ENCODE results near the gene DLL3.

The DLL3 gene

GRCh38 chr19:39544226-39544903 lies 45.6 kb downstream of the DLL3 start:
- no peak for DNase-seq

GRCh38 chr19:39544911-39545310 lies 46.2 kb downstream of the DLL3 start:
- Histone ChIP-seq H3K27me3 (replicated peaks; ENCODE audit: control insufficient read depth, insufficient read depth, low read length, poor library complexity, severe bottlenecking) (no peaks in the 10 kb centered on the region), H3K9me3 (ENCODE audit: control insufficient read depth, low read length) (no peaks in the 10 kb centered on the region), H3K36me3 (ENCODE audit: control insufficient read depth, insufficient read depth, low read length) (no peaks in the 10 kb centered on the region), H3K4me3 (ENCODE audit: insufficient read depth, low read depth, low read length, poor library complexity, severe bottlenecking) (no peak overlapping the region), H3K27ac (ENCODE audit: insufficient read depth, low read length, poor library complexity, severe bottlenecking) (peak overlapping the region; percentile 5), H3K4me1 (ENCODE audit: control insufficient read depth, insufficient read depth, low read length, poor library complexity, severe bottlenecking) (peaks cover 19% of the 10 kb centered on the region)
- no peak for DNase-seq

More at GRCh38 chr19:39544226-39544903, 45.6 kb downstream of the DLL3 start:
- Histone ChIP-seq H3K36me3 (ENCODE audit: control insufficient read depth, insufficient read depth, low read length) (no peaks in the 10 kb centered on the region), H3K4me1 (ENCODE audit: control insufficient read depth, insufficient read depth, low read length, poor library complexity, severe bottlenecking) (peaks cover 19% of the 10 kb centered on the region), H3K27ac (ENCODE audit: insufficient read depth, low read length, poor library complexity, severe bottlenecking) (peak overlapping the region; percentile 5), H3K9me3 (ENCODE audit: control insufficient read depth, low read length) (no peaks in the 10 kb centered on the region), H3K27me3 (replicated peaks; ENCODE audit: control insufficient read depth, insufficient read depth, low read length, poor library complexity, severe bottlenecking) (no peaks in the 10 kb centered on the region), H3K4me3 (ENCODE audit: insufficient read depth, low read depth, low read length, poor library complexity, severe bottlenecking) (no peak overlapping the region)

GRCh38 chr19:39546599-39546998 lies 47.9 kb downstream of the DLL3 start:
- Histone ChIP-seq H3K9me3 (ENCODE audit: control insufficient read depth, low read length) (no peaks in the 10 kb centered on the region), H3K36me3 (ENCODE audit: control insufficient read depth, insufficient read depth, low read length) (no peaks in the 10 kb centered on the region), H3K27me3 (replicated peaks; ENCODE audit: control insufficient read depth, insufficient read depth, low read length, poor library complexity, severe bottlenecking) (no peaks in the 10 kb centered on the region), H3K4me1 (ENCODE audit: control insufficient read depth, insufficient read depth, low read length, poor library complexity, severe bottlenecking) (peaks cover 16% of the 10 kb centered on the region), H3K27ac (ENCODE audit: insufficient read depth, low read length, poor library complexity, severe bottlenecking) (no peak overlapping the region), H3K4me3 (ENCODE audit: insufficient read depth, low read depth, low read length, poor library complexity, severe bottlenecking) (no peak overlapping the region)
- no peak for DNase-seq

GRCh38 chr19:39550197-39550596 lies 51.5 kb downstream of the DLL3 start:
- Histone ChIP-seq H3K4me3 (ENCODE audit: insufficient read depth, low read depth, low read length, poor library complexity, severe bottlenecking) (no peak overlapping the region), H3K9me3 (ENCODE audit: control insufficient read depth, low read length) (no peaks in the 10 kb centered on the region), H3K36me3 (ENCODE audit: control insufficient read depth, insufficient read depth, low read length) (no peaks in the 10 kb centered on the region), H3K27me3 (replicated peaks; ENCODE audit: control insufficient read depth, insufficient read depth, low read length, poor library complexity, severe bottlenecking) (no peaks in the 10 kb centered on the region), H3K4me1 (ENCODE audit: control insufficient read depth, insufficient read depth, low read length, poor library complexity, severe bottlenecking) (peaks cover 8% of the 10 kb centered on the region), H3K27ac (ENCODE audit: insufficient read depth, low read length, poor library complexity, severe bottlenecking) (no peak overlapping the region)
- no peak for DNase-seq

- no peak overlapping the region for H3K4me3 ChIP-seq (ENCODE audit: insufficient read depth, low read depth, low read length, poor library complexity, severe bottlenecking)
- no peak for DNase-seq
- H3K9me3 ChIP-seq (ENCODE audit: control insufficient read depth, low read length) = no peaks in the 10 kb centered on the region
- H3K27ac ChIP-seq (ENCODE audit: insufficient read depth, low read length, poor library complexity, severe bottlenecking) = no peak overlapping the region
- H3K27me3 ChIP-seq (replicated peaks; ENCODE audit: control insufficient read depth, insufficient read depth, low read length, poor library complexity, severe bottlenecking) = no peaks in the 10 kb centered on the region
- H3K36me3 ChIP-seq (ENCODE audit: control insufficient read depth, insufficient read depth, low read length) = no peaks in the 10 kb centered on the region
- peaks cover 5% of the 10 kb centered on the region for H3K4me1 ChIP-seq (ENCODE audit: control insufficient read depth, insufficient read depth, low read length, poor library complexity, severe bottlenecking)
Observed at GRCh38 chr19:39553082-39553652, 54.4 kb downstream of the DLL3 start.

- DNase-seq = no peak
- H3K27ac ChIP-seq (ENCODE audit: insufficient read depth, low read length, poor library complexity, severe bottlenecking) = no peak overlapping the region
- peaks cover 12% of the 10 kb centered on the region for H3K4me1 ChIP-seq (ENCODE audit: control insufficient read depth, insufficient read depth, low read length, poor library complexity, severe bottlenecking)
- no peaks in the 10 kb centered on the region for H3K9me3 ChIP-seq (ENCODE audit: control insufficient read depth, low read length)
- H3K4me3 ChIP-seq (ENCODE audit: insufficient read depth, low read depth, low read length, poor library complexity, severe bottlenecking) = no peak overlapping the region
- H3K36me3 ChIP-seq (ENCODE audit: control insufficient read depth, insufficient read depth, low read length) = no peaks in the 10 kb centered on the region
- no peaks in the 10 kb centered on the region for H3K27me3 ChIP-seq (replicated peaks; ENCODE audit: control insufficient read depth, insufficient read depth, low read length, poor library complexity, severe bottlenecking)
Observed at GRCh38 chr19:39554701-39555311, 56.1 kb downstream of the DLL3 start.

- Histone ChIP-seq H3K4me1 (ENCODE audit: control insufficient read depth, insufficient read depth, low read length, poor library complexity, severe bottlenecking) (peaks cover 12% of the 10 kb centered on the region), H3K27ac (ENCODE audit: insufficient read depth, low read length, poor library complexity, severe bottlenecking) (no peak overlapping the region), H3K36me3 (ENCODE audit: control insufficient read depth, insufficient read depth, low read length) (no peaks in the 10 kb centered on the region), H3K27me3 (replicated peaks; ENCODE audit: control insufficient read depth, insufficient read depth, low read length, poor library complexity, severe bottlenecking) (no peaks in the 10 kb centered on the region), H3K9me3 (ENCODE audit: control insufficient read depth, low read length) (no peaks in the 10 kb centered on the region), H3K4me3 (ENCODE audit: insufficient read depth, low read depth, low read length, poor library complexity, severe bottlenecking) (no peak overlapping the region)
- DNase-seq = no peak
Observed at GRCh38 chr19:39555883-39556282, 57.1 kb downstream of the DLL3 start.

Data from effector memory CD4-positive, alpha-beta T cell (primary cell).